Bronchial epithelial cell (primary cell): Measurements from ENCODE around the gene ARFGEF3. TPM values are rescaled to one million over a fixed set of nuclear protein-coding genes. Genes with fewer than 3 reads are reported as not detected.
"Not testable (repeated sequence)": the region's sequence is repeated elsewhere in the genome, so short reads cannot be mapped to it uniquely, and the experiment has no call there.

Experiments used
- DNase-seq: peaks from one replicate; pipeline ENCODE4 v3.0.0-alpha.2; 2010; ENCODE audit warnings: low read depth
- FAIRE-seq: peaks from 2 replicates; lab custom pipeline; 2011; peaks lifted over from hg19 to GRCh38; lab: Jason Lieb, UNC
- H3K27me3 ChIP-seq: 2 replicates; pipeline ENCODE4 v1.5.1; 2011; ENCODE audit warnings: low read length; ENCODE audit not compliant: control insufficient read depth, insufficient read depth
- H3K36me3 ChIP-seq: 2 replicates; pipeline ENCODE4 v1.5.1; 2011; ENCODE audit warnings: low read length; ENCODE audit not compliant: control insufficient read depth, insufficient read depth
- H3K4me3 ChIP-seq: 2 replicates; pipeline ENCODE4 v1.5.1; 2011; ENCODE audit warnings: mild to moderate bottlenecking, low read depth, low read length, control low read depth
- CTCF ChIP-seq: IDR thresholded peaks from 2 replicates; pipeline ENCODE4 v1.5.1; 2011; ENCODE audit warnings: mild to moderate bottlenecking, moderate library complexity, low read length, control low read depth, inconsistent platforms; ENCODE audit not compliant: insufficient read depth, severe bottlenecking
- total RNA-seq: library from RNA; depleted of rRNA; stranded (reverse); fragments of >200 nt; gene quantifications from 2 replicates; pipeline ENCODE4 v1.2.1, GENCODE V29; 2014

The ARFGEF3 gene
- total RNA-seq, 1 donor from 2014 or later: 10.3 TPM

DNA sequence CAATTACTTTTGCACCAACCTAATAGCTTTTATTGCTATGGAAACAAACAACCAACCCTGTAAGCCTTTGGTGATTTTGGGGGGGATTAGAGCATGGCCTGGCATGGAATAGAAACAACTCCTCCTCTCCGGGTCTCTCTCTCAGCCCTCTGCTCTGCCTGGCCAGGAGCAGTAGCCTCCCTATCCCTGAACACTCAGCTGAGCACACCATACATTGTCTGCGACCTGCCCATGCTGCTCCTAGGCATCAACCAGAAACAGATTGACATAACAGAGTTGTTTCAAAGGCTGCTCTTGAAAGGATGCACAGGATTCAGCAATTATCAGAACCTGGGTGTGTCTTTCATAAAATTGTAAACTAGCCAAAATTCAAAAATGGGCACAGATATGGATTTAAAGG lies 186.1 kb downstream of the ARFGEF3 start:
- FAIRE-seq: no peak
- no peak for TF ChIP-seq CTCF
- Histone ChIP-seq H3K4me3 (no peak overlapping the region), H3K36me3 (no peaks in the 10 kb centered on the region), H3K27me3 (no peaks in the 10 kb centered on the region)
- DNase-seq: no peak

DNA sequence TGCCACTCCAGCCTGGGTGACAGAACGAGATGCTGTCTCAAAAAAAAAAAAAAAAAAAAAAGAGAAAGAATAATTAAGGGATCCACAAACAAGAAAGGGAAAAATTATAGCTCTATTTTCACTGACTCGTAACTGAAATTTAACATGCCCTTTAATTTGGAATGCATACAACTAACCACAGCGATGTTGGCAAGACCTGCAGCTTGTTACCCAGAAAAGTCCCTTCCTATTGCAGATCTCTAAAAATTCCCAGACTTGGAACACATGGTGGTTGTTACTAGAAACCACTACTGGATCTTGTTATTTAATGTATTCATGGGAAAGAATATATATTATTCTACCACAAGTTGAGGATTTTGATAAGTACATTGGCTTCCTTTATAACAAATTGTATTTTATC lies 188.2 kb downstream of the ARFGEF3 start:
- no peak for DNase-seq
- no peak for FAIRE-seq
- Histone ChIP-seq H3K4me3 (no peak overlapping the region), H3K36me3 (no peaks in the 10 kb centered on the region), H3K27me3 (no peaks in the 10 kb centered on the region)
- TF ChIP-seq CTCF: no peak

DNA sequence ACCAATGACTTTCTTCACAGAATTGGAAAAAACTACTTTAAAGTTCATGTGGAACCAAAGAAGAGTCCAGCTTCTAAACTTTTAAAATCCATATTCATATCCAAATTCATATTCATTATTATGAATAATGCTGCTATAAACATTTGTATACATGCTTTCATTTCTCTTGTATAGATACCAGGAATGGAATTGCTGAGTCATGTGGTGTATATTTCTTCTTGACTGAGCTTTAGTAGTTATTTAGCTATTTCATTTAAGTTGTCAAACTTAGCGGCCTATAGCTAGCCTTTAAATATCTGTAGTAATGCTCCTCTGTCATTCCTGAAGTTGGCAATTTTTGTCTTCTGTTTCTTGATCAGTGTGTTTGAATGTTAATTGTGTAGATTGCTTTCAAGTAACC lies 196.2 kb downstream of the ARFGEF3 start:
- TF ChIP-seq CTCF: no peak
- FAIRE-seq: no peak
- DNase-seq: no peak
- Histone ChIP-seq H3K36me3 (no peaks in the 10 kb centered on the region), H3K27me3 (no peaks in the 10 kb centered on the region), H3K4me3 (no peak overlapping the region)

DNA sequence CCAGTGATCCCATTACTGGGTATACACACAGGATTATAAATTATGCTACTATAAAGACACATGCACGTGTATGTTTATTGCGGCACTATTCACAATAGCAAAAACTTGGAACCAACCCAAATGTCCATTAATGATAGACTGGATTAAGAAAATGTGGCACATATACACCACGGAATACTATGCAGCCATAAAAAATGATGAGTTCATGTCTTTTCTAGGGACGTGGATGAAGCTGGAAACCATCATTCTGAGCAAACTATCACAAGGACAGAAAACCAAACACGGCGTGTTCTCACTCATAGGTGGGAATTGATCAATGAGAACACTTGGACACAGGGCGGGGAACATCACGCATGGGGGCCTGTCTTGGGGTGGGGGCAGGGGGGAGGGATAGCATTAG lies 206.9 kb downstream of the ARFGEF3 start:
- not testable (repeated sequence) for DNase-seq, H3K4me3 ChIP-seq, FAIRE-seq, H3K27me3 ChIP-seq, H3K36me3 ChIP-seq

DNA sequence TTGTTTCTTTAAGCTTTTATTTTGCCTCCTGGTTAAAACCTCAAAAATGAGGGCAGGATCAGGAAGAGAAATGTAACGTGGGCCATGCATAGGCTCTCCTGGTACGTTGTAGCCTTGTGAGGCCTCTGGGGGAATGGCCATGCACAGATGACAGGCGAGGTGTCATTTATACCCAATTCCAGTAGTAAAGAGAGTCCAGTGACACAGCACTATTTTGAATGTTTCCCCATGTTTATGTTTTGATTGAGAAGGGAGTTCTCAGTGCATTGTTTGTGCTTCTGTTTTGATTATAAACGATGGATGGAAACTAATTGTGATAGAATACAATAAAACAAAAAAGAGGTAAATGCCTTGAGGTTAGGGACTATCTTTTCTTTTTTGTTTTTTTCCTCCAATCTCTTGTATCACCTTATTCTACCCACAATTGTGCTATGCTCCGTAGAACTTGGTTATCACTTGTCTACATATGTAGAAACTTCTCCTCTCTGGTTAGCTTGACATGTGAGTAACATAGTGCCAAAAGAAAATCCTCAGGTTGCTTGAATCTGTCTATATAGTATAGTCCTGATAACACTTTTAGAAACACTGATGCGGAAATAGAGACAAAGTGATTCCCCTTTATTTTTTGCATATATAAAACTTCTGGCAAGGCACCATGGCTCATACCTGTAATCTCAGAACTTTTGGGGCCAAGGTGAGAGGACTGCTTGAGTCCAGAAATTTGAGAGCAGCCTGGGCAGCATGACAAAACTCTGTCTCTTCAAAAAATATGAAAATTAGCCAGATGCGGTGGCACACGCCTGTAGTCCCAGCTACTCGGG lies 209.1 kb downstream of the ARFGEF3 start:
- Histone ChIP-seq H3K36me3 (no peaks in the 10 kb centered on the region), H3K27me3 (no peaks in the 10 kb centered on the region), H3K4me3 (no peak overlapping the region)
- DNase-seq (no peak), FAIRE-seq (no peak)
- no peak for TF ChIP-seq CTCF

DNA sequence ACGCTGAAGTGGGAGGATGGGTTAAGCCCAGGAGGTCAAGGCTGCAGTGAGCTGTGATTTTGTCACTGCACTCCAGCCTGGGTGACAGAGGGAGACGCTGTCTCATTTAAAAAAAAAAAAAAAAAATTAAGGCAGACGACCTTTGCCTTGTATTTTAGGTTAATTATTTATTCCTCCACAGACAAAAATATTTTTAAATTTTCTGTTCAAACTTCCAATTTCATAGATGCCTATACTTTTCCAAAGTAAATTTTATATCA lies 209.6 kb downstream of the ARFGEF3 start:
- Histone ChIP-seq H3K4me3 (no peak overlapping the region), H3K27me3 (no peaks in the 10 kb centered on the region), H3K36me3 (no peaks in the 10 kb centered on the region)
- no peak for TF ChIP-seq CTCF
- FAIRE-seq (no peak), DNase-seq (no peak)
